Pancreas (tissue), 10 donors: ENCODE results near the gene DZIP1. TPM values are rescaled to one million over a fixed set of nuclear protein-coding genes. Genes with fewer than 3 reads are reported as not detected.

Experiments
- ATAC-seq, 4 donors: fragments of 200-7000 bp; cut with Tn5 transposase; one replicate each; pipeline versions ENCODE4 v1.8.0 to v1.9.1; 2020; ENCODE audit warnings: mild to moderate bottlenecking in 4 of 4, moderate library complexity in 4 of 4
- DNase-seq, 6 donors: peaks; one replicate each; pipeline ENCODE4 v3.0.0-alpha.2; 2020
- FAIRE-seq: peaks from 2 replicates; lab custom pipeline; 2012; peaks lifted over from hg19 to GRCh38; lab: Jason Lieb, UNC
- H3K27ac ChIP-seq, 4 donors: fragments of 200-600 bp; sonication (generic); 1 replicate in 3 of 4; 2 replicates in 1 of 4; pipeline versions ENCODE4 v1.5.0 to v1.8.0; 2020
- H3K27me3 ChIP-seq, 4 donors: fragments of 200-600 bp; one replicate each; pipeline ENCODE4 v1.8.0; 2021
- H3K36me3 ChIP-seq, 3 donors: fragments of 200-600 bp; sonication (generic) in 1 of 3; one replicate each; pipeline versions ENCODE4 v1.5.0 to v1.8.0; 2020 to 2021
- H3K4me1 ChIP-seq, 3 donors: fragments of 200-600 bp; one replicate each; pipeline ENCODE4 v1.8.0; 2021
- H3K4me3 ChIP-seq, 4 donors: fragments of 200-600 bp; sonication (generic) in 2 of 4; one replicate each; pipeline versions ENCODE4 v1.5.0 to v1.8.0; 2020 to 2021
- H3K9me3 ChIP-seq, 4 donors: fragments of 200-600 bp; one replicate each; pipeline ENCODE4 v1.8.0; 2021
- WGBS, 2 donors: extraction: QIAGEN DNeasy Blood & Tissue Kit; methylation state at CpG; one replicate each; pipeline ENCODE4 v1.1.7; 2013; 5-methylcytosine and 5-hydroxymethylcytosine counted together
- intact Hi-C, 3 donors: fragments of 100-400 bp; cut with DNase I; formaldehyde crosslinking; loops; one replicate each; pipeline versions ENCODE4 v1.11.1 to v1.14.2; 2022
- polyA plus RNA-seq, 2 donors: library from polyadenylated mRNA; stranded (reverse); fragments of 200-250 nt; gene quantifications; one replicate each; pipeline ENCODE4 v1.2.3, GENCODE V29; 2013
- total RNA-seq, 6 donors: library from RNA; stranded (reverse); fragmentation: NEBNext Ultra II Directional in 4 of 6; extraction: Animal tissue kit (Norgen Biotek cat#: 25700) in 4 of 6; gene quantifications; one replicate each; pipeline versions ENCODE4 v1.2.1 to v1.2.4, GENCODE V29; 2021 to 2023
- TF ChIP-seq, protein P1 (sequence below), 4 donors: fragments of 200-600 bp; sonication (generic) in 3 of 4; IDR thresholded peaks; one replicate each; pipeline versions ENCODE4 v1.5.0 to v1.8.0; 2021; ENCODE audit warnings: antibody characterized with exemption in 4 of 4
- donor health status: healthy with polysubstance abuse.
- donor health status: DM: no; HTN: no; CAD: no; lungs with moderate emphysema.
- donor health status: DM: no; HTN: no; CAD: no.
- donor health status: control.
- donor health status: control.
- donor health status: Bipolar disorder and iron deficiency.
- donor health status: DM: yes; HTN: yes; CAD: no.
- donor health status: DM: no; HTN: no; CAD: no.
- donor health status: DM: no; HTN: no; CAD: no.
- donor health status: DM: yes; HTN: yes; CAD: no.

The DZIP1 gene
- total and polyA plus RNA-seq, 8 donors: 14.5 to 36.5 (median 20.6) TPM

DNA sequence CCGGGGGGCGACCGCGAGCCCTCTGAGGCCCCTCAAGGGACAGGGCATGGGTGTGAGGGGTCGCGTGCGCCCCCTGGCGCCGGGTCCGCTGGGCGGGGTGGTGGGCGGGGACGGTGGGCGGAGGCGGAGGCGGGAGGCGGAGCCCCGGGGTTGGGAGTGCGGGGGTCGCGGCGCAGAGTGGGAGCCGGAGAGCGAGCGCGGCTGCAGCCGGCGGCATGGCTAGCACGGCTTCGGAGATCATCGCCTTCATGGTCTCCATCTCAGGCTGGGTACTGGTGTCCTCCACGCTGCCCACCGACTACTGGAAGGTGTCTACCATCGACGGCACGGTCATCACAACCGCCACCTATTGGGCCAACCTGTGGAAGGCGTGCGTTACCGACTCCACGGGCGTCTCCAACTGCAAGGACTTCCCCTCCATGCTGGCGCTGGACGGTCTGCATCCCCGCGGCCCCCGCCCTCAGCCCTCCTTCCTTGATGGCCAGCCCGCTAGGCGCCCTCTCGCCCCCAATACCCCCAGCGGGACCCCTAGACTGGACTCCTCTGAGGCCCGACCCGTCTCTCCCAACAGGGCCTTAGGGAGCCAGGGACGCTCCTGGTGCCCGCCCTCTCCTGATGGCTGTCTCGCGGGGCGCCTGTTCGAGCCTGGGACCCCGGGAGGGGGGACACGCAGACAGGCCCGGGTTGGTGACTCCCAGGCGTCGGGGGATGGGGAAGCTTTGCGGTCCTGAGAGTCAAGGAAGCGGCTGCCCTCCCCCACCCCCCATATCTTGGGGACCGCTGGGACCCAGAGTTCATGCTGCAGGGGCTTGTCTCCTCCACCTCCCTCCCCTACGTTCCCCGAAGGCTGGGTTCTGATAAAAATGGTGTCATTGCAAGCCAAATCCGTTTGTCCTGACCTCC lies 91.7 kb downstream of the DZIP1 start, which contains the start of gene CLDN10:
TSS of gene CLDN10 (plus strand) at position 182 of the 903 bp plus-strand sequence. CDS start at position 216, 34 bp downstream.
- peak; percentile 77 to 90 (median 80) for DNase-seq
- WGBS, 2 donors: 0 to 1% methylated on average over 54 to 70 of the region's 70 CpGs

DNA sequence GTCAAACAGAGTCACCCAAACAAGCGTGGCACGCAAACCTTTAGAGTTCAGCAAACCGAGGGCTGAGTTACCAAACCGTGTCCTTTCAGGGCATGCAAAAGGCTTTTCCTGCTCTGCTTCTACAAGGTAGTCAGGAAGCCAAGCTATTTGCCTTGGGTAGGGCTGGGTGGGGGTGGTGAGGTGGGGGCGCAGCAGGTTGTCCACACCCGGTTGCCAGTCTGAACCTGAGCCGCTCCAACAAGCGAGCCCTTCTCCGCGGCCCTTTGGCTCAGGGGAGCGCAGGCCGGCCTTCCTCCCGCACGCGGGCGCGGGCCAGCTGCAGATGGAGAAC lies 92.3 kb downstream of the DZIP1 start:
- H3K27ac ChIP-seq: peak overlapping the region; percentile 83 to 95 (median 87)
- TF ChIP-seq, protein P1, sequence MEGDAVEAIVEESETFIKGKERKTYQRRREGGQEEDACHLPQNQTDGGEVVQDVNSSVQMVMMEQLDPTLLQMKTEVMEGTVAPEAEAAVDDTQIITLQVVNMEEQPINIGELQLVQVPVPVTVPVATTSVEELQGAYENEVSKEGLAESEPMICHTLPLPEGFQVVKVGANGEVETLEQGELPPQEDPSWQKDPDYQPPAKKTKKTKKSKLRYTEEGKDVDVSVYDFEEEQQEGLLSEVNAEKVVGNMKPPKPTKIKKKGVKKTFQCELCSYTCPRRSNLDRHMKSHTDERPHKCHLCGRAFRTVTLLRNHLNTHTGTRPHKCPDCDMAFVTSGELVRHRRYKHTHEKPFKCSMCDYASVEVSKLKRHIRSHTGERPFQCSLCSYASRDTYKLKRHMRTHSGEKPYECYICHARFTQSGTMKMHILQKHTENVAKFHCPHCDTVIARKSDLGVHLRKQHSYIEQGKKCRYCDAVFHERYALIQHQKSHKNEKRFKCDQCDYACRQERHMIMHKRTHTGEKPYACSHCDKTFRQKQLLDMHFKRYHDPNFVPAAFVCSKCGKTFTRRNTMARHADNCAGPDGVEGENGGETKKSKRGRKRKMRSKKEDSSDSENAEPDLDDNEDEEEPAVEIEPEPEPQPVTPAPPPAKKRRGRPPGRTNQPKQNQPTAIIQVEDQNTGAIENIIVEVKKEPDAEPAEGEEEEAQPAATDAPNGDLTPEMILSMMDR (IDR thresholded peaks at IDR 0.05): no peak
- H3K36me3 ChIP-seq: no peaks in the 10 kb centered on the region
- intact Hi-C loops: no loop called here
- DNase-seq (no peak), FAIRE-seq (no peak), ATAC-seq (peak; percentile 30 to 58 (median 38))
- peak overlapping the region; percentile 55 to 84 (median 61) for H3K4me3 ChIP-seq
- H3K4me1 ChIP-seq: peaks cover 0 to 15% (median 12%) of the 10 kb centered on the region in 3 donors
- 5 to 7% methylated on average over 17 of the region's 17 CpGs for WGBS, 2 donors
- H3K27me3 ChIP-seq: no peaks in the 10 kb centered on the region
- no peaks in the 10 kb centered on the region for H3K9me3 ChIP-seq

More for the DNA sequence above, 91.7 kb downstream of the DZIP1 start, which contains the start of gene CLDN10:
- H3K4me1 ChIP-seq: peaks cover 0 to 20% (median 14%) of the 10 kb centered on the region in 3 donors
- H3K9me3 ChIP-seq: no peaks in the 10 kb centered on the region
- no peaks in the 10 kb centered on the region for H3K27me3 ChIP-seq
- intact Hi-C loops: no loop called here
- TF ChIP-seq, protein P1 (IDR thresholded peaks at IDR 0.05): peak; percentile 38 to 61 (median 46)
- peak within 1 kb of the TSS; percentile 83 to 95 (median 87) for H3K27ac ChIP-seq
- no peaks in the 10 kb centered on the region for H3K36me3 ChIP-seq
- H3K4me3 ChIP-seq: peak within 1 kb of the TSS; percentile 55 to 84 (median 61)
- ATAC-seq (peak; percentile 83 to 88 (median 86)), FAIRE-seq (no peak)

DNA sequence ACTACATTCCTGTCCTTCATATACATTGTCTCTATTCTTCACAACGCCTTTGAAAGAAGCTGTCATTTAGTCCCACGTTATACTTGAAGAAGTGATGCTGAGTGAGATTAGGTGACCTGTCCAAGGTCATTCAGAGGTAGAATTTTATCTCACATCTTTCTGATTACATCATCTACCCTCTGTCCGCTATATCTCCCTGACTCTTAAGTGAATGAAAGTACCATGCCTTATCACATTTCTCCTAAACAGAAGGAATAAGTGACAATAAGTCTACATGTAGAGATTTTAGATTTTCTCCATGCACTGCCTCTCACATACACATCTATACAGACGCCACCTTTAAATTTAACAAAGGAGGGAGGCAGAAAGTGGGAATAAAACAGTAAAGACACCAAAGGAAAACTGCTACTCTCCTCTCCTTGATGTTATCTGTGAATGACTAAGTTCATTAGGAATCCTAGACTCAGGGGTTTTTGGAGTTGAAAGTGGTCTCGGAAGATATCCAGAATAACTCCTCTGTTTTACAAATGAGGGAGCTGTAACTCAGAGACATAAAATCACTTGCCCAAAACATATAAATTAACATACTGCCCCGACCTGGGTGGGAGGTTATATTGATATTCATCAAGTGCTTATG lies 96.9 kb downstream of the DZIP1 start:
- intact Hi-C loops: no loop called here

DNA sequence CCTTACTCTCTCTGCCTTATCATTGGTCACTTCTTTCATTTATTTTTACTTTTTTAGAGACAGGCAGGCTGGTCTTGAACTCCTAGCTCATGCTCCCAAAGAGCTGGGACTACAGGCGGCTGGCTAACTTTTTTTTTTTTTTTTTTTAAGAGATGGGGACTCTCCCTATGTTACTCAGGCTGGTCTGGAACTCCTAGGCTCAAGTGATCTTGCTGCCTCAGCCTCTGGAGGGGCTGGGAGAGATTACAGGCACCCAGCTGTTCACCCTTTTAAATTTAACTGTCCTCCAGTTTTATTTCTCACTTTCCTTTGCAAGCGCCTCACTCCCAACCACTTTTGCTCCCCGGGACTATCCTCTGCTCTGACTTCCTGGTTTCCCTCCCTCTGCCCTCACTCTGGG lies 97.6 kb downstream of the DZIP1 start:
- TF ChIP-seq, protein P1 (IDR thresholded peaks at IDR 0.05): no peak
- FAIRE-seq (no peak), DNase-seq (no peak), ATAC-seq (no peak)
- Histone ChIP-seq H3K27ac (no peak overlapping the region), H3K27me3 (no peaks in the 10 kb centered on the region), H3K4me1 (peaks cover under 1 to 9% (median 5%) of the 10 kb centered on the region in 3 donors), H3K4me3 (no peak overlapping the region), H3K36me3 (no peaks in the 10 kb centered on the region), H3K9me3 (no peaks in the 10 kb centered on the region)
- intact Hi-C loops: no loop called here
- 47 to 71% methylated on average over 2 to 3 of the region's 3 CpGs for WGBS, 2 donors

More for the DNA sequence above, 96.9 kb downstream of the DZIP1 start:
- 62 to 68% methylated on average over 6 of the region's 6 CpGs for WGBS, 2 donors
- TF ChIP-seq, protein P1 (IDR thresholded peaks at IDR 0.05): no peak
- no peak for DNase-seq
- FAIRE-seq: no peak
- no peak overlapping the region for H3K27ac ChIP-seq
- H3K27me3 ChIP-seq: no peaks in the 10 kb centered on the region
- ATAC-seq: no peak
- H3K36me3 ChIP-seq: no peaks in the 10 kb centered on the region
- H3K9me3 ChIP-seq: no peaks in the 10 kb centered on the region
- H3K4me1 ChIP-seq: peaks cover 0 to 5% (median 4%) of the 10 kb centered on the region in 3 donors
- no peak overlapping the region for H3K4me3 ChIP-seq
